ENCODE results near the gene COL18A1. TPM values are rescaled to one million over a fixed set of nuclear protein-coding genes. Genes with fewer than 3 reads are reported as not detected.
A peak's percentile ranks its signal among the peaks of the same experiment; 100 is the strongest.

The COL18A1 gene
- total and polyA plus RNA-seq, 9 of the 15 experiments (the other 6 are each of a cell fraction or from before 2014, with no cell fraction given) = 0.14 to 16.4 (median 2.0) TPM

DNA sequence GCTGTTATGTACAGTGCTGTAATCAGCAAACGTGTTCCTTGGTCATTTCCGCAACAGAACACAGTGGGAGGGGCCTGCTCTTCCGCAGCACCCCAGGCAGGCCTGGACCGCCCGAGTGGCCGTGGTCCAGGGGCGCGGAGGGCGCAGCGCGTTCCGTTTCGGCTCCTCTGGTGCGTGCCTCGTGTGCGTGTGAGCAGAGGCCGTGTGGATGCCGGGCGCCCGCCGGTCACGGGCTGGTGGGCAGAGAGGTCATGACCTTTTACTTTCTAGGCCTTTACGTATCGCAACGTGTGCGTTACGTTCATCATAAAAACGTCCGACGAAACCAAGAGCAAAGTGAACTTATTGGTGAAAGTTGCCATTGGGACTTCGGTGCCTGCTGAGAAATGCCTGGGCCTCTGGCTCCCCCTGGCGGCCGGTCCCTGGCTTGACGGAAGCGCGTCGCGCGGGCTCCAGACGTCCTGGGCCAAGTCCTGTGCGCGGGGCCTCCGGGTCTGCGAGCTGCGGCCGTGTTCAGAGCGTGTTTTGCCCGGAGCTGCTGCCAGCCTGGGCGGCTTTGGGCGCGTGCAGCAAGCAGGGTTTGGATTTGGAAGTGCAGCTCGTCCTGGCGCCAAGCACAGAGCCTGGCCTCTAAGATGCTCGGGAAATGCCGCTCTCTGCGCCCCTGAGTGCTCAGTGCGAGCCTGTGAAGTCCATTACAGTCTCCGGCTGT is 34.4 kb downstream of the COL18A1 start (continued):
- TF ChIP-seq, protein P1, sequence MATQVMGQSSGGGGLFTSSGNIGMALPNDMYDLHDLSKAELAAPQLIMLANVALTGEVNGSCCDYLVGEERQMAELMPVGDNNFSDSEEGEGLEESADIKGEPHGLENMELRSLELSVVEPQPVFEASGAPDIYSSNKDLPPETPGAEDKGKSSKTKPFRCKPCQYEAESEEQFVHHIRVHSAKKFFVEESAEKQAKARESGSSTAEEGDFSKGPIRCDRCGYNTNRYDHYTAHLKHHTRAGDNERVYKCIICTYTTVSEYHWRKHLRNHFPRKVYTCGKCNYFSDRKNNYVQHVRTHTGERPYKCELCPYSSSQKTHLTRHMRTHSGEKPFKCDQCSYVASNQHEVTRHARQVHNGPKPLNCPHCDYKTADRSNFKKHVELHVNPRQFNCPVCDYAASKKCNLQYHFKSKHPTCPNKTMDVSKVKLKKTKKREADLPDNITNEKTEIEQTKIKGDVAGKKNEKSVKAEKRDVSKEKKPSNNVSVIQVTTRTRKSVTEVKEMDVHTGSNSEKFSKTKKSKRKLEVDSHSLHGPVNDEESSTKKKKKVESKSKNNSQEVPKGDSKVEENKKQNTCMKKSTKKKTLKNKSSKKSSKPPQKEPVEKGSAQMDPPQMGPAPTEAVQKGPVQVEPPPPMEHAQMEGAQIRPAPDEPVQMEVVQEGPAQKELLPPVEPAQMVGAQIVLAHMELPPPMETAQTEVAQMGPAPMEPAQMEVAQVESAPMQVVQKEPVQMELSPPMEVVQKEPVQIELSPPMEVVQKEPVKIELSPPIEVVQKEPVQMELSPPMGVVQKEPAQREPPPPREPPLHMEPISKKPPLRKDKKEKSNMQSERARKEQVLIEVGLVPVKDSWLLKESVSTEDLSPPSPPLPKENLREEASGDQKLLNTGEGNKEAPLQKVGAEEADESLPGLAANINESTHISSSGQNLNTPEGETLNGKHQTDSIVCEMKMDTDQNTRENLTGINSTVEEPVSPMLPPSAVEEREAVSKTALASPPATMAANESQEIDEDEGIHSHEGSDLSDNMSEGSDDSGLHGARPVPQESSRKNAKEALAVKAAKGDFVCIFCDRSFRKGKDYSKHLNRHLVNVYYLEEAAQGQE (IDR thresholded peaks at IDR 0.05; ENCODE audit: borderline replicate concordance) = peak; percentile 97
- TF ChIP-seq, protein P1 (CRISPR knock-in tag; IDR thresholded peaks at IDR 0.05; ENCODE audit: low read depth) = no peak
- TF ChIP-seq, protein P2, sequence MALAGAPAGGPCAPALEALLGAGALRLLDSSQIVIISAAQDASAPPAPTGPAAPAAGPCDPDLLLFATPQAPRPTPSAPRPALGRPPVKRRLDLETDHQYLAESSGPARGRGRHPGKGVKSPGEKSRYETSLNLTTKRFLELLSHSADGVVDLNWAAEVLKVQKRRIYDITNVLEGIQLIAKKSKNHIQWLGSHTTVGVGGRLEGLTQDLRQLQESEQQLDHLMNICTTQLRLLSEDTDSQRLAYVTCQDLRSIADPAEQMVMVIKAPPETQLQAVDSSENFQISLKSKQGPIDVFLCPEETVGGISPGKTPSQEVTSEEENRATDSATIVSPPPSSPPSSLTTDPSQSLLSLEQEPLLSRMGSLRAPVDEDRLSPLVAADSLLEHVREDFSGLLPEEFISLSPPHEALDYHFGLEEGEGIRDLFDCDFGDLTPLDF (CRISPR knock-in tag; IDR thresholded peaks at IDR 0.05) = peak; percentile 75; the same call in 1 of the 2 replicates
- TF ChIP-seq CHD2 (IDR thresholded peaks at IDR 0.05; ENCODE audit: low read depth, low read length) (0 out of 2 replicates have a peak, but pooled peaks have one; percentile 13), GABPA (tag; conservative IDR thresholded peaks at IDR 0.05; ENCODE audit: low read depth) (peak; percentile 38; the same call in 1 of the 2 replicates), ZNF354B (CRISPR knock-in tag; IDR thresholded peaks at IDR 0.05) (no peak), SIN3A (IDR thresholded peaks at IDR 0.05; ENCODE audit: borderline replicate concordance in 2 of 2, control insufficient read depth in 1 of 2, low read depth in 2 of 2, low read length in 2 of 2) (no peak), CREB1 (IDR thresholded peaks at IDR 0.05) (peak; percentile 56; the same call in 1 of the 2 replicates), CREB1 (CRISPR knock-in tag; IDR thresholded peaks at IDR 0.05) (no peak; the same call in 1 of the 2 replicates), NUFIP1 (IDR thresholded peaks at IDR 0.05; ENCODE audit: partially characterized antibody) (no peak), L3MBTL2 (IDR thresholded peaks at IDR 0.05) (peak; percentile 87)
- TF ChIP-seq, protein P3, sequence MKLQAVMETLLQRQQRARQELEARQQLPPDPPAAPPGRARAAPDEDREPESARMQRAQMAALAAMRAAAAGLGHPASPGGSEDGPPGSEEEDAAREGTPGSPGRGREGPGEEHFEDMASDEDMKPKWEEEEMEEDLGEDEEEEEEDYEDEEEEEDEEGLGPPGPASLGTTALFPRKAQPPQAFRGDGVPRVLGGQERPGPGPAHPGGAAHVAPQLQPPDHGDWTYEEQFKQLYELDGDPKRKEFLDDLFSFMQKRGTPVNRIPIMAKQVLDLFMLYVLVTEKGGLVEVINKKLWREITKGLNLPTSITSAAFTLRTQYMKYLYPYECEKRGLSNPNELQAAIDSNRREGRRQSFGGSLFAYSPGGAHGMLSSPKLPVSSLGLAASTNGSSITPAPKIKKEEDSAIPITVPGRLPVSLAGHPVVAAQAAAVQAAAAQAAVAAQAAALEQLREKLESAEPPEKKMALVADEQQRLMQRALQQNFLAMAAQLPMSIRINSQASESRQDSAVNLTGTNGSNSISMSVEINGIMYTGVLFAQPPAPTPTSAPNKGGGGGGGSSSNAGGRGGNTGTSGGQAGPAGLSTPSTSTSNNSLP (IDR thresholded peaks at IDR 0.05; ENCODE audit: borderline replicate concordance, low read depth, low read length) = no peak
- TF ChIP-seq, protein P4, sequence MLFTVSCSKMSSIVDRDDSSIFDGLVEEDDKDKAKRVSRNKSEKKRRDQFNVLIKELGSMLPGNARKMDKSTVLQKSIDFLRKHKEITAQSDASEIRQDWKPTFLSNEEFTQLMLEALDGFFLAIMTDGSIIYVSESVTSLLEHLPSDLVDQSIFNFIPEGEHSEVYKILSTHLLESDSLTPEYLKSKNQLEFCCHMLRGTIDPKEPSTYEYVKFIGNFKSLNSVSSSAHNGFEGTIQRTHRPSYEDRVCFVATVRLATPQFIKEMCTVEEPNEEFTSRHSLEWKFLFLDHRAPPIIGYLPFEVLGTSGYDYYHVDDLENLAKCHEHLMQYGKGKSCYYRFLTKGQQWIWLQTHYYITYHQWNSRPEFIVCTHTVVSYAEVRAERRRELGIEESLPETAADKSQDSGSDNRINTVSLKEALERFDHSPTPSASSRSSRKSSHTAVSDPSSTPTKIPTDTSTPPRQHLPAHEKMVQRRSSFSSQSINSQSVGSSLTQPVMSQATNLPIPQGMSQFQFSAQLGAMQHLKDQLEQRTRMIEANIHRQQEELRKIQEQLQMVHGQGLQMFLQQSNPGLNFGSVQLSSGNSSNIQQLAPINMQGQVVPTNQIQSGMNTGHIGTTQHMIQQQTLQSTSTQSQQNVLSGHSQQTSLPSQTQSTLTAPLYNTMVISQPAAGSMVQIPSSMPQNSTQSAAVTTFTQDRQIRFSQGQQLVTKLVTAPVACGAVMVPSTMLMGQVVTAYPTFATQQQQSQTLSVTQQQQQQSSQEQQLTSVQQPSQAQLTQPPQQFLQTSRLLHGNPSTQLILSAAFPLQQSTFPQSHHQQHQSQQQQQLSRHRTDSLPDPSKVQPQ (CRISPR knock-in tag; IDR thresholded peaks at IDR 0.05; ENCODE audit: borderline replicate concordance) = no peak
